Astrocyte of the cerebellum (primary cell): ENCODE measurements around the gene ZCCHC24.

ENCODE experiments used
- DNase-seq: peaks from one replicate; pipeline ENCODE4 v3.0.0-alpha.2; 2011; ENCODE audit warnings: low read depth
- H3K4me3 ChIP-seq: 2 replicates; pipeline ENCODE4 v1.5.1; 2011; ENCODE audit warnings: mild to moderate bottlenecking, low read depth, low read length, moderate library complexity
- CTCF ChIP-seq: IDR thresholded peaks from 2 replicates; pipeline ENCODE4 v1.5.1; 2012; ENCODE audit warnings: low read length, low read depth, moderate library complexity, mild to moderate bottlenecking; ENCODE audit errors: missing control alignments
- in situ Hi-C: cut with HindIII; loops from 2 replicates; pipeline ENCODE4 v1.10.0; 2017; ENCODE audit warnings: low sequenced_read_pairs

ZCCHC24 gene

GRCh38 chr10:79414714-79415113 is 30.7 kb downstream of the ZCCHC24 start:
- in situ Hi-C loops = loop anchor here (5.0 kb wide), 3 partner anchors 48 to 78 kb away; no protein-coding TSS in a partner anchor
- H3K4me3 ChIP-seq = no peak overlapping the region
- DNase-seq = no peak
- no peak for TF ChIP-seq CTCF

GRCh38 chr10:79413196-79413595 is 32.2 kb downstream of the ZCCHC24 start:
- TF ChIP-seq CTCF = no peak
- H3K4me3 ChIP-seq = no peak overlapping the region
- DNase-seq = no peak
- in situ Hi-C loops = loop anchor here (5.0 kb wide), 3 partner anchors 49 to 79 kb away; no protein-coding TSS in a partner anchor

GRCh38 chr10:79412516-79412915 is 32.9 kb downstream of the ZCCHC24 start:
- in situ Hi-C loops = loop anchor here (5.0 kb wide), 3 partner anchors 50 to 80 kb away; no protein-coding TSS in a partner anchor
- no peak for TF ChIP-seq CTCF
- no peak for DNase-seq
- H3K4me3 ChIP-seq = no peak overlapping the region

GRCh38 chr10:79411546-79412495 is 33.6 kb downstream of the ZCCHC24 start:
- TF ChIP-seq CTCF = no peak
- DNase-seq = no peak
- no peak overlapping the region for H3K4me3 ChIP-seq
- in situ Hi-C loops = loop anchor here (5.0 kb wide), 3 partner anchors 50 to 80 kb away; no protein-coding TSS in a partner anchor

GRCh38 chr10:79410315-79411094 is 34.9 kb downstream of the ZCCHC24 start:
- DNase-seq = no peak
- in situ Hi-C loops = loop anchor here (5.0 kb wide), 3 partner anchors 52 to 82 kb away; no protein-coding TSS in a partner anchor
- TF ChIP-seq CTCF = no peak
- H3K4me3 ChIP-seq = no peak overlapping the region

GRCh38 chr10:79409726-79410085 is 35.7 kb downstream of the ZCCHC24 start:
- no peak for TF ChIP-seq CTCF
- no peak for DNase-seq
- H3K4me3 ChIP-seq = no peak overlapping the region
- in situ Hi-C loops = loop anchor here (5.0 kb wide), 3 partner anchors 53 to 83 kb away; no protein-coding TSS in a partner anchor
